ENCODE data around the gene MRPL18.

DNA sequence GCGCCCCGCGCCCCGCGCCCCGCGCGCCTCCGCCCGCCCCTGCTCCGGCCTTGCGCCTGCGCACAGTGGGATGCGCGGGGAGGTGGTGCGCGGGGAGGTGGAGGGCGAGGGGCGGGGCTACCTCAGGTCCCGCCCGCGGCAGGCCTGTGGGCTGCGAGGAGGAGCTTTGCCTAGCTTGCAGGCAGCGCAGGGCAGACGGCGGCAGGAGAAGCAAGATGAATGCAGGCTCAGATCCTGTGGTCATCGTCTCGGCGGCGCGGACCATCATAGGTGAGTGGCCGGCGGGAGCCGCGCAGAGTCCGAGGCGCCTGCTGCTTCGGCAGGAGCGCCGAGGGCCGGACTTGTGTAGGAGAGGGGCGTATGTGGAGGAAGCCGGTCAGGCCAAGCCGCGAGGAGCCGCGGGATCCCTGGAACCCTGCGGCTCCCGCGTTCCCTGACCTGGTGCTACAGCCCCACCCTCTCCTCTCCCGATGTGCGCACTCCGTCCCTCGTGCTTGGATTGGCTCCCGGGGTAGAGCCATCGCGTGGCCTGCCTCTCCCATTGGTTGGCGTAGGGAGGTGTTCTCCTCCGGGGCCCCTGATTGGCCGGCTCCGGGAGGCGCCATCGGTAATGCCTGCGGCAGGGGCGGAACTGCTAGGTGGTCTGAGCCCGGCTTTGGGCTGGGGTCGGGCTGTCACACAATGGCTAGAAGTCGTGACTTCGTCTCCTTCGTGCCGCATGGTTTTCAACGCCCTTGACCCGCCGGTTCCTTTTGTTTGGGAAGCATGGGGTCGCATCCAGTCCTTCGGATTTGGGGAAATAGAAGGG, 28.2 kb upstream of the MRPL18 start, which contains the start of gene ACAT2:
- TF ChIP-seq YY1 (IDR thresholded peaks at IDR 0.05; ENCODE audit: borderline replicate concordance in 1 of 3, control insufficient read depth in 1 of 3, extremely low read depth in 1 of 3, insufficient read depth in 3 of 3, insufficient read length in 1 of 3, insufficient replicate concordance in 2 of 3, low read depth in 1 of 3, low read length in 2 of 3) (peak; percentile 18 to 56 (median 51)), PREB (CRISPR knock-in tag; IDR thresholded peaks at IDR 0.05) (no peak), RNF2 (IDR thresholded peaks at IDR 0.05) (no peak), POLR2AphosphoS5 (IDR thresholded peaks at IDR 0.05; ENCODE audit: control insufficient read depth, insufficient read depth, low read depth, low read length) (peak; percentile 23; the same call in 1 of the 2 replicates), TCF7 (IDR thresholded peaks at IDR 0.05; ENCODE audit: borderline replicate concordance) (no peak), ETV6 (IDR thresholded peaks at IDR 0.05; ENCODE audit: borderline replicate concordance in 1 of 2, low read depth in 2 of 2, low read length in 1 of 2) (no peak), ETV6 (CRISPR knock-in tag; IDR thresholded peaks at IDR 0.05; ENCODE audit: borderline replicate concordance) (no peak; the same call in 1 of the 2 replicates), RBM22 (IDR thresholded peaks at IDR 0.05; ENCODE audit: low read depth, low read length, poor library complexity, severe bottlenecking) (peak; percentile 47)
- TF ChIP-seq, protein P1, sequence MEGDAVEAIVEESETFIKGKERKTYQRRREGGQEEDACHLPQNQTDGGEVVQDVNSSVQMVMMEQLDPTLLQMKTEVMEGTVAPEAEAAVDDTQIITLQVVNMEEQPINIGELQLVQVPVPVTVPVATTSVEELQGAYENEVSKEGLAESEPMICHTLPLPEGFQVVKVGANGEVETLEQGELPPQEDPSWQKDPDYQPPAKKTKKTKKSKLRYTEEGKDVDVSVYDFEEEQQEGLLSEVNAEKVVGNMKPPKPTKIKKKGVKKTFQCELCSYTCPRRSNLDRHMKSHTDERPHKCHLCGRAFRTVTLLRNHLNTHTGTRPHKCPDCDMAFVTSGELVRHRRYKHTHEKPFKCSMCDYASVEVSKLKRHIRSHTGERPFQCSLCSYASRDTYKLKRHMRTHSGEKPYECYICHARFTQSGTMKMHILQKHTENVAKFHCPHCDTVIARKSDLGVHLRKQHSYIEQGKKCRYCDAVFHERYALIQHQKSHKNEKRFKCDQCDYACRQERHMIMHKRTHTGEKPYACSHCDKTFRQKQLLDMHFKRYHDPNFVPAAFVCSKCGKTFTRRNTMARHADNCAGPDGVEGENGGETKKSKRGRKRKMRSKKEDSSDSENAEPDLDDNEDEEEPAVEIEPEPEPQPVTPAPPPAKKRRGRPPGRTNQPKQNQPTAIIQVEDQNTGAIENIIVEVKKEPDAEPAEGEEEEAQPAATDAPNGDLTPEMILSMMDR (IDR thresholded peaks at IDR 0.05 in 2 of 3, conservative IDR thresholded peaks at IDR 0.05 in 1 of 3; ENCODE audit: insufficient read depth in 2 of 3, low read depth in 1 of 3, low read length in 3 of 3) = no peak

Data from K562 (cell line).